ENCODE data around the gene CASZ1. TPM values are rescaled to one million over a fixed set of nuclear protein-coding genes. Genes with fewer than 3 reads are reported as not detected.

Gene CASZ1
- total and polyA plus RNA-seq, 2 donors from 2014 or later, result 10.1 to 33.0 TPM

- peaks cover 0 to 19% (median 9%) of the 10 kb centered on the region in 3 donors for H3K4me1 ChIP-seq (ENCODE audit: control insufficient read depth in 2 of 3, insufficient read depth in 2 of 3, low read depth in 1 of 3, low read length in 3 of 3)
- no peaks in the 10 kb centered on the region for H3K9me3 ChIP-seq (ENCODE audit: control insufficient read depth in 2 of 3, insufficient read depth in 1 of 3, low read length in 3 of 3)
- no peaks in the 10 kb centered on the region for H3K36me3 ChIP-seq (ENCODE audit: control insufficient read depth in 2 of 3, insufficient read depth in 3 of 3, low read length in 3 of 3)
- H3K27me3 ChIP-seq (ENCODE audit: control insufficient read depth, insufficient read depth, low read length), result no peaks in the 10 kb centered on the region
- peak overlapping the region; percentile 12 to 56 for H3K27ac ChIP-seq (ENCODE audit: low read depth in 2 of 2, low read length in 2 of 2)
- no peak for TF ChIP-seq CTCF (IDR thresholded peaks at IDR 0.05; ENCODE audit: borderline replicate concordance, extremely low read depth, insufficient read depth)
- no peak overlapping the region for H3K4me3 ChIP-seq (ENCODE audit: low read length in 3 of 3)
- intact Hi-C loops (cut with DNase I), result no loop called here
- peak overlapping the region in 1 of 3 donors; percentile 23 for H3K9ac ChIP-seq (ENCODE audit: low read length in 3 of 3)
- no peak for DNase-seq
- FAIRE-seq, result no peak
These were observed 18.5 kb downstream of the CASZ1 start for GRCh38 chr1:10777749-10778574.

GRCh38 chr1:10776190-10776905, 20.1 kb downstream of the CASZ1 start:
- H3K27ac ChIP-seq (ENCODE audit: low read depth in 2 of 2, low read length in 2 of 2), result no peak overlapping the region
- H3K27me3 ChIP-seq (ENCODE audit: control insufficient read depth, insufficient read depth, low read length), result no peaks in the 10 kb centered on the region
- TF ChIP-seq CTCF (IDR thresholded peaks at IDR 0.05; ENCODE audit: borderline replicate concordance, extremely low read depth, insufficient read depth), result no peak
- H3K9me3 ChIP-seq (ENCODE audit: control insufficient read depth in 2 of 3, insufficient read depth in 1 of 3, low read length in 3 of 3), result no peaks in the 10 kb centered on the region
- no peak overlapping the region for H3K4me3 ChIP-seq (ENCODE audit: low read length in 3 of 3)
- intact Hi-C loops (cut with DNase I), result no loop called here
- peaks cover 0 to 21% (median 9%) of the 10 kb centered on the region in 3 donors for H3K4me1 ChIP-seq (ENCODE audit: control insufficient read depth in 2 of 3, insufficient read depth in 2 of 3, low read depth in 1 of 3, low read length in 3 of 3)
- H3K9ac ChIP-seq (ENCODE audit: low read length in 3 of 3), result no peak overlapping the region
- no peaks in the 10 kb centered on the region for H3K36me3 ChIP-seq (ENCODE audit: control insufficient read depth in 2 of 3, insufficient read depth in 3 of 3, low read length in 3 of 3)
- peak in 2 of 5 donors; percentile 58 to 66 for DNase-seq
- FAIRE-seq, result no peak

- Histone ChIP-seq H3K4me1 (ENCODE audit: control insufficient read depth in 2 of 3, insufficient read depth in 2 of 3, low read depth in 1 of 3, low read length in 3 of 3) (peaks cover 0 to 19% (median 9%) of the 10 kb centered on the region in 3 donors), H3K27ac (ENCODE audit: low read depth in 2 of 2, low read length in 2 of 2) (peak overlapping the region; percentile 36 to 43), H3K9me3 (ENCODE audit: control insufficient read depth in 2 of 3, insufficient read depth in 1 of 3, low read length in 3 of 3) (no peaks in the 10 kb centered on the region), H3K4me3 (ENCODE audit: low read length in 3 of 3) (no peak overlapping the region), H3K27me3 (ENCODE audit: control insufficient read depth, insufficient read depth, low read length) (no peaks in the 10 kb centered on the region), H3K36me3 (ENCODE audit: control insufficient read depth in 2 of 3, insufficient read depth in 3 of 3, low read length in 3 of 3) (no peaks in the 10 kb centered on the region), H3K9ac (ENCODE audit: low read length in 3 of 3) (peak overlapping the region in 1 of 3 donors; percentile 12)
- TF ChIP-seq CTCF (IDR thresholded peaks at IDR 0.05; ENCODE audit: borderline replicate concordance, extremely low read depth, insufficient read depth), result no peak
- intact Hi-C loops (cut with DNase I), result no loop called here
- no peak for FAIRE-seq
- DNase-seq, result peak in 1 of 5 donors; percentile 37
These were observed 20.7 kb downstream of the CASZ1 start for GRCh38 chr1:10775763-10776162.
